CD4-positive, alpha-beta T cell treated with Interleukin-4 for 1 hour (primary cell): Measurements from ENCODE around the gene EIPR1.

Experiments
- DNase-seq, 2 donors: peaks; one replicate each; pipeline ENCODE4 v3.0.0-alpha.2; 2020 to 2022

Gene EIPR1

GRCh38 chr2:3168230-3168891 is 209.3 kb downstream of the EIPR1 start:
- DNase-seq: no peak

GRCh38 chr2:3163401-3163800 is 214.2 kb downstream of the EIPR1 start:
- no peak for DNase-seq

- no peak for DNase-seq
Observed at GRCh38 chr2:3162442-3163077, 215.1 kb downstream of the EIPR1 start.

- DNase-seq: no peak
Observed at GRCh38 chr2:3160751-3161330, 216.8 kb downstream of the EIPR1 start.

GRCh38 chr2:3159782-3160545 is 217.7 kb downstream of the EIPR1 start:
- DNase-seq: no peak

- DNase-seq: no peak
Observed at GRCh38 chr2:3154700-3155099, 222.9 kb downstream of the EIPR1 start.

GRCh38 chr2:3154146-3154545 is 223.5 kb downstream of the EIPR1 start:
- DNase-seq: no peak

- DNase-seq: peak in 1 of 2 donors; percentile 28
Observed at GRCh38 chr2:3151153-3151918, 226.3 kb downstream of the EIPR1 start.

- no peak for DNase-seq
Observed at GRCh38 chr2:3149441-3150217, 228.0 kb downstream of the EIPR1 start.

- no peak for DNase-seq
Observed at GRCh38 chr2:3148716-3149115, 228.9 kb downstream of the EIPR1 start.

- DNase-seq: no peak
Observed at GRCh38 chr2:3147651-3148530, 229.7 kb downstream of the EIPR1 start.

- DNase-seq: no peak
Observed at GRCh38 chr2:3146772-3147650, 230.6 kb downstream of the EIPR1 start.

- DNase-seq: no peak
Observed at GRCh38 chr2:3146175-3146574, 231.4 kb downstream of the EIPR1 start.

- DNase-seq: peak in 1 of 2 donors; percentile 9
Observed at GRCh38 chr2:3145471-3146021, 232.1 kb downstream of the EIPR1 start.

GRCh38 chr2:3144856-3145255 is 232.8 kb downstream of the EIPR1 start:
- peak in 1 of 2 donors; percentile 2 for DNase-seq

GRCh38 chr2:3143602-3144001 is 234.0 kb downstream of the EIPR1 start:
- DNase-seq: peak in 1 of 2 donors; percentile 5

GRCh38 chr2:3142961-3143571 is 234.6 kb downstream of the EIPR1 start:
- peak in 1 of 2 donors; percentile 6 for DNase-seq

GRCh38 chr2:3142210-3142609 is 235.4 kb downstream of the EIPR1 start:
- DNase-seq: no peak

- DNase-seq: no peak
Observed at GRCh38 chr2:3141696-3142095, 235.9 kb downstream of the EIPR1 start.
